ENCODE data around the gene THRB.

Gene THRB

DNA sequence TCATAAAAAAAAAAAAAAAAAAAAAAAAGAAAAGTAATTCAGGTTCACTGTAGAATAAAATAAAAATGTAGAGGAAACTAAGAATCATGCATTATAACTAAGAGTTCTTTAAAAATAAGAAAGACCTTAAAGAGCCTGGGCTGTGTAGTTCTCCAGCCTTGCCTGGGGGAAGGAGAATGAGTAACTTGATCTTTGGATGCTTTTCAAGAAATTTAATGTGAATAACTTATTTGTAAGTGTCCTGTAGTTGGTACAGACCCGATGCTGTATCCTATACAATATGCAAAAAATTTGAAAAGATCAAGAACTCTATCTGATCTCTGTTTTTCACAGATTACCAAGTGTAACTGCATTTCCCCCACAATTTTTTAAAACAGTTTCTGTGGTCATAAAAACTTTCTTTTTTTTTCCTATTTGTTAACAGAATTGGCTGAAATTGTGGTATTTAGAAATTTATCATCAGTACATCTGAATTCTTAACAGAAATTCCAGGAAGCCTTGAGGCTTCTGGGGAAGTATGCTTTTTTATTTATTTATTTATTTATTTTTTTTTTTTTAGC lies 195.3 kb downstream of the THRB start:
- no peak for DNase-seq

DNA sequence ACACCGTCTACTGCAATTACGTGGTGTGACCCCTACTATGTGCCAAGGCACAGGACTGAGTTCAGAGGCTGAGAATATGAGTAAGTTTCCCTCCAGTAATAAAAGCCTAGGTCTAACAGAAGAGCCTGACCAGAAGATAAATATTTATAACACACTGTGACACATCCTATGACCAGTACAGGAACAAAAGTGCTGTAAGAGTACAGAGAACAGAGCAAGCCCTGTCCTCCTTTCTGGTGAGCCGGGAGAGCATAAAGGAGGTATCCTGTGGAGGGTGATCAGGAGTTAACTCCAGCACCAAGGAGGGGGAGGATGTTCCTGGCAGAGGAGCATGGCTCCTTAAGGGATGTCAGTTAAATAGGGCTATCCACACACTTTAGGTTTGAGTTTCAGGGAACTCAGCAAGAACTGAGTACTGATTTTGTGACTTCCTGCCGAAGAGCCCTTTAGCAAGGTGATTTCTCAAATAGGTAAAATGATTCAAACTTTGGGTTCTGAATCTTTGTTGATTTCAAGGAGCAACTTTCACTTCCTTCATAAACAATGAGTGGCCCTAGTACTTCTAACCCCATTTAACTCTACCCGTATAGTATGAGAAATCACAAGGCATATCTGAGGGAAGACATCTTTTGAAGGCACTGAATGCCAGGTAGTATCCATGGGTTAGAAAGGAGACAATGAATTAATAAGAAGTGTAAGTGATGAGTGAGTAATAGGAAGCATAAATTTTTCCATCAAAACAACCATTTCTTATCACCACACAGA lies 198.0 kb downstream of the THRB start:
- DNase-seq, result no peak

DNA sequence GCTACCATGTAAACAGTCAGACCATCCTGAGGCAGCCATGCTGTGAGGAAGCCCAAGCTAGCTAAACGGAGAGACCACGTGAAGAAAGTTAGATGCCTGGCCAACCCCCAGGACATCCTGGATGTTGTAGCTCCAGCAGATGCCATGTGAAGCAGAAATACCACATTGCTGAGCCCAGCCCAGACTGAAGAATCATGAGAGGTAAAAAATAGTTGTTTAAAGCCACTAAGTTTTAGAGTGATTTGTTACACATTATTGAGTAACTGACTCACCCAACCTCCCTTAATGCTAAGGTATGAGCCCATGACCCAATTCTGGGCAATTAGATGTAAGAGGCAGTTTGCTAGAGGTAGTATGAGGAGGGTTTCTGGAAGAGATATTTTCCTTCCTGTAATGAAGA lies 200.5 kb downstream of the THRB start:
- no peak for DNase-seq

DNA sequence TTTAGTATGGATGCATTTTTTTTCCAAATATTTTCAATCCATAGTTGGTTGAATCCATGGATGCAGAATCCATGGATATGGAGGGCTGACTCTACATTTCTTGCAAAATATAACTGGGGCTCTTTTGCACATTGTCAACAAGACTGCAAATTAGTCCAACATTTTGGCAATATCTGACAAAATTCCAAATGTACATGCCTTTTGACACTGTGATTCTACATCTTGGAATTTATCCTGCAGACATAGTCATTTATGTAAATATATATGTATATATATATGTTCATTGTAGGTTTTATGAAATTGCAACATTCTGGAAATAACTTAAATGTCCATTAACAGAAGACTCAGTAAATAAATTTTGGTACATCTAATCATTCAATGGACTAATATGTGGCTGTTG lies 203.0 kb downstream of the THRB start:
- no peak for DNase-seq

DNA sequence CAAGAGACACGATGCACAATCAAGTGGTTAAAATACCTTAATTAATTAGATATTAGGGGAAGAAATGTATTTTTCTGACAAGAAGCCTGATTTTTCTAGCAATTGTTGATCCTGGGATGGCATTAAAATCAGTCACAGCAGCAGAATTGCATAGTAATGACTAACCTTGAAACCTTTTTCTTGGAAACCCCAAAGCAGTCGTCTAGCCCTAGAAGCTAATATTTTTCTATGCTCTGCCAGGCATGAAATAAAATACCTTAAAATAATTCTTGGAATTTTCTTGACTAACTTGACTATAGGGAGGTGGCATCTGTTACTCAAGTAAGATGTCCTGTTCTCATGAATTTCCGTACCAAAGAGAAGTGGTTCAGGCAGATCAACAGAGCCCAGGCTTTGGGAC lies 204.1 kb downstream of the THRB start:
- no peak for DNase-seq

DNA sequence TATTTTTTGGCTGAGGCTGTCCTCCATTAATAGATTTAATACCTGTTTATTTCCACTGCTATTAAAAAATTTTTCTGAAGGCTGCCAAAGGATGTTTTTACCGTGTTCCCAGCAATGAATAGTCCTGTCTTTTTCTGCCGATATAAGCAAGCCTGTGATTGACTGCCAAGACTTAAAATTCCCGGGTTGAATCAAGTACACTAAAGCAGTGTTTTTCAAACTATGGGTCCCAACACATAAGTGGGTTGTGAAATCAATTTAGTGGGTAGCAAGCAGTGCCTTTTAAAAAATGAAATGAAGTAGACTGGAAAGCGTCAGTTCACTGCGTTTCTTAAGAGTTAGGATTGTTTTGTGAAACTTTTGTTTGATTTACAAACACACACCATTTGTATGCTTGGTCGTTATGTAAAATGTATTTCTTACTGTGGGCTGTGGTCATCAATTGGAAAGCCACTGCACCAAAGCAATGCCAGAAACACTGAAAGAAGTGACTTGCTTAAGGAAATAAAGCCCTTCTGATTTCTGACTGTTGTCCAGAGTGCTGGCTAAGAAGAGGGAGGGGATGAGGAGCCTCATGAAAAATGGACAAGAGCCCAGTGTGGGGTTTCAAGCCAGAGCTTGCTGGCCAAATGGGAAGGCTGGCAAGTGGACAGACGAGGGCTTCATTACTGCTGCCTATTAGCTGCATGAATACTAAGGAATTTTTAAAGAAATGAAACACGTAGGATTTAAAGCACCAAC lies 206.0 kb downstream of the THRB start:
- DNase-seq, result no peak

DNA sequence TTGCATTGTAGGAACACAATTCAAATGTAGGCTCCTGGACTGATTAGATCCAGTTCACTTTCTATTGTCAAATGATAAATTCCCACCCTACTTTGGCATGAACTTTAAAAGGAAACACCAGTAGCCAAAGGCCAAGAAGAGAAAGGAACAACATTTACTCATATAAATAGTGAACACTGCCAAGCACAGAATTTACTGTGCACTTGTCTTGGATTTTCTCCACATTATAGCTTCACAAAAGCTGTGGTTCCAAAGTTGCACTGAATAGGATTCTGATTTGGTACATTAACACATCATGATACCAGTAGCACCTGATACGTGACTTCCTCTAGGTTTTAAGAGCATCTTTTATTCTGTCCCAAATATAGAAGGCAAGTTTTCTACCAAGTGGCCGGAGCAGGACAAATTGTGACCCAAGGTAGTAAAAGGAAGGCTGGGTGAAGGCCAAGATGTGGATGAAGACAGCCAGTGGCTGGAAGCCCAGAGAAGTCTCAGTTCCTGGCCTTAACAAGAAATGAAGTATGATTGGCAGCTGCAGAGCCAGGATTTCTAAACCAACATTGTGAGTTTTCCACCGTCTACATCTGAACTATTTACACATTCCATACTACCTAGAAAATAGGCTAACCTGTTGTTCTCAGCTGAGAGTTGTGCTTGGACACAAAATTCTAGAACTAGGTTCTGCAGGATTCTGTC lies 206.7 kb downstream of the THRB start:
- DNase-seq, result no peak

DNA sequence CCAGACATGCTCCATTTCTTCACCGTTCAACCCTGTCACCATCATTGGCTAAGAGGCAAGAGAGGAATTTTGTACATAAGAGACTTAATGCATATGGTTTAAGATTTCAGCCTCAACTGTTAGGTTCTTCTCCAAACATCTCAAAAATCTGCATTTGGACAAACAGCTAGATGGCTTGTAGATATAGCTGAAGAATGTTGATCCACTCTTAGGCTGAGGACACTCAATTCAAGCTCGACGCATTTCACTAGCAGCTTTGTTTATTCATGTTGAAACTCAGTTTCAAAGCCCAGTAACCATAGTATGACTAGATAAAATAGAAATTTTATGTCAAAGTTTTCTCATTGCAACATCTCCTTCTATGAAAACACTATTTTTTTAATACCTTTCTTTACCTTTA lies 208.2 kb downstream of the THRB start:
- DNase-seq, result no peak

DNA sequence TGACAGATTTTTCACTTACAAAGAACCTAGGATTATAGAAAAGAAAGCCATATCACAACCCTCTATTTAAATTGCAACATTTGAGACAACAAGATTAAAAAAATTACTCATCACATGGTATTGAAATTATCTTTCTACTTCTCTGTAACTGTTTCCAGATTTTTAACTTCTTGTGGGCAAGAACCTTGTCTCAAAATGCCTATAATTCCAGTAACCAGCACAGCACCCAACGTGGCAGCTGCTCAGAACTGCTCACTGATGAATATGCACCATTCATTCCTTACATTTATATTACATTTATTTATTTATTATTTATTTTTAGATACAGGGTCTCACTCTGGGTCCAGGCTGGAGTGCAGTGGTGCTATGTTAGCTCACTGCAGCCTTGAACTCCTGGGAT lies 216.1 kb downstream of the THRB start:
- DNase-seq, result no peak

DNA sequence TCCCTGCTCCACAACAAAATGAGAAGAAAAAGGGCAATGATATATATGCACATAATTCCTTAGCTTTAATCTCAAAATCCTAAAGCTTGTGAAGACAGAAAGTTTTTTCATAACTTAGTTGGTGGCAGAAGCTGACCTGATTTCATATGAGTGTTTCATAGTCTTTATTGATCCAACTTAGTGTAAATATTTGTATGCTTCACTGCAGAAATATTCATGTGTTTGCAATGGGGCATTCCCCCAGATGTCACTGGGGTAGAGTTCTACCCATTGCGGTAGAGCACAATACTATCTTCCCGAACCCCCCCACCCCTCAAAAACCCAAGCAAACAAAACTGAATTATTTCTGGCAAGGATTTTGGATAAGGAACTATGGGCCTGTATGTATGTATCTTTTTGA lies 221.2 kb downstream of the THRB start:
- no peak for DNase-seq

DNA sequence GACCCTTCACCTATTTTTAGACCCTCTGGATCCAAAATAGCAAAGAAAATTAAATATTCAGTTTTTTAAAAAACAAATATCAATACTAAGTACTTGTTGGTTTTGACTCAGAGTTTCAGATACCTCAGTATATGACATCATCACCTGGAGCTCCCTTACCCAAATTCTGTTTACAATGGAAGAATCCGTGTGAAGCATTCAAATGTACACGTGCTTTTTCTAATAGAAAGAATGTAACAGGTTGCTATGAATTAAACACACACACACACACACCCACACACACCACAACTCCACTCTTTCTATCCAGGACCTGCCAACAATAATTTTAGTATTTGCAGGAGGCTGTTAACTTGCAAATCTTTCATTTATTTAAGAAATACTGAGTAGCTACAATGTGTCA lies 221.8 kb downstream of the THRB start:
- DNase-seq, result no peak

DNA sequence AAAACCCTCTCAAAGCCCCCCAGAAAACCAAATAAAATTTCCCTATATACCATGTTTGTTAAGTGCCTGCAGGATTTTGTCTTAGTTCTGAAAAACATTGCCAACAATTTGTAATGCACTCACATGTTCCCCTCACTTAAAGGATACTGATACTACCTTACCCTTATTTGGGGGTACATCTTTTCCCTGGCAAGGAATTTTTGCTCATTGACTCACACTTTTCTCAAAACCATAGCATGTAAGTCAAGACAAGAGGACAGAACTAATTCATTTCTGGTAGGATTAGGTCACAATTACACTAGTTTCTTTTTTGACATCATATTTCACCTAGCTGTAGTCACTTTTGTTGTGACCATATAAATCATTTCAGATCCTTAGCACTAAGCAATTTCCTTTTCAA lies 222.2 kb downstream of the THRB start:
- no peak for DNase-seq

DNA sequence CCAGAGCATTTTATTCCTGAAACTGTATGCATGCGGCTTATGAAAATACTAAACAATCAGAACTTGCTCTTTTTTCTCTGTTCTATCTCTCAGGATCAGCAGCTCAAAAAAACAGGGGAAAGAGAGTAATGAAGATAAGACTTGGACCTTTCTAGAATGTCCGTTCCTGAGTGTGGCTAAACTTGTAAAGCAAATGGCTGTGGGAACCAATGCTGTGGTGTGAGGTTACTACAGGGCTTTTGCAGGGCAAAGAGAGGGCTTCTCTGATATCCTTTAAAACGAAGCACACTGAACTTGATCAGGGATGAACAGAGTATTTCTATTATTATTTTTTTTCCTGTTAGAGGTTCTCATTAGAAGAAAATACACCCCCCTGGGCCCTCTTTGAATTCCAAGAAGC lies 223.4 kb downstream of the THRB start:
- DNase-seq, result no peak

DNA sequence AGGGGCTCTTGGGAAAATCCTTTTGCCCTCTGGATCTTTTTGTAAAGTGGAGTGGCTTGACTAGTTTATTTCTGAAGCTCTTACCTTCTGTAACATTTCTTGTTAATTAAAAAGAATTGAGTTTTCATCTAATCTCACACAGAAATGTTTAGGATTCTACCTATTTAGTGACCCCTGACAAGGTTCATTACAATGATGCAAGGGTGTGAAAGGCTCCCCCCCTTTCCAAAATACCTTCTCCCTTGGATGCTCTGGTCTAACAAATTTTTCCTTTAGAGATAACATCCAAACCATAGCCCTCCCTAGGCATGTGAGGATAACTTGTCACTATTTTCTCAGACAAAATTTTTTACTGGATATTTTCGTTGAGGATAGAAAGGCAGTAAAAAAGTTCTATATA lies 223.9 kb downstream of the THRB start:
- no peak for DNase-seq

DNA sequence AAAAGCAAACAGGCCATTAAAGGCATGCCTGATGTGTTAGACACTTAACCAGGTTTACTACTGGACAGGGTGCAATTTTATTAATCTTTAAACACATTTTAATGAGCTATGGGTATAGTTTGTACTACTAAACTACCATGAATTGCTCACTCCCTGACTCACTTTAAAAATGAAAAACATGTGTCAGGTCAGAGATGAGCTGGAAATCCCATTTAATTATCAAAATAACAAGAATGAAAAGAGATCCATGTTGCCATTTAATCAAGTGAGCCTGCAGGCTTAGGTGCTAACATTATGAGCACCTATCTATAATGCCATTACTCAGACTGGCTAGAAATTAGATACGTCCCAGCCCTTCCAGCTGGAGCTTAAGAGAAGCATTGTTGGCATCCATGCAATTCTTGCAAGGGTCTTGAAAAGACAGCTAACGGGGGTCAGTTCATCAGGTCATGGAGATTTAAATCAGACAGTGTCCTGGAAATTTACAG lies 224.4 kb downstream of the THRB start:
- no peak for DNase-seq

DNA sequence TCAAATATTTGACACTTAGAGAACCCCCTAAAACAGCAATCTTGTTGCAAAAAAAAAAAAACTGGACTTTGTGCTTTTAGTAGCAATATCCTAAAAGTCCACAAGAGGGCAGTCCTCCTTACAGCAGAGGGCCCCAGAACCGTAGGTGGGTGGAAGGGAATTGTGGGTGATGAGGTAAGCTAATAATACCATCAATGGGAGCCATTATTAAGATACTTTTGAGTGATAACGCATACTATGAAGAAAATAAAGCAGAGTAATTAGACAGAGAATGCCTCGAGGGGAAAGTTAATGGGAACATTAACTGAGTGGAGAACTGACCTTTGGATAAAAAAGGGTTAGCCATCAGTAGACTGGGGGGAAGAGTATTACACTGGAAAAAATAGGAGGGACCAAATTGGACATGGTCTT lies 229.9 kb downstream of the THRB start:
- DNase-seq, result no peak

DNA sequence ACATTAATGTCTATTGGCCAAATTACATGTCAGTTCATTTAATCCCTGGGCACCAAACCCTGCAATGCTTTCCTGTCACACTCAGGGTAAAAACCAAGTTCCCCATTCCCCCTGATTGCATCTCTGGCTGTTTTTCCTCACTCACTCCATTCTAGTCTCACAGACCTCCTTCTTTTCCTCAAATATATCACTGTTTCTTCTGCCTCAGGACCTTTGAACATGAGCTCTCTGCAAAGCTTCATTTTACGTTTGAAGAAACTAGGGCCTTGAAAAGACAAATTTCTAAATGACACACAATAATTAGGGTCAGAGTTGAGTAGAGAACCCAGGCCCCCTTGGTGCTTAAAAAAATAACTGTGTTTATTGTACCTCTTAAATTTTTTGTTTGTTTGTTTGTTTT lies 230.6 kb downstream of the THRB start:
- no peak for DNase-seq

DNA sequence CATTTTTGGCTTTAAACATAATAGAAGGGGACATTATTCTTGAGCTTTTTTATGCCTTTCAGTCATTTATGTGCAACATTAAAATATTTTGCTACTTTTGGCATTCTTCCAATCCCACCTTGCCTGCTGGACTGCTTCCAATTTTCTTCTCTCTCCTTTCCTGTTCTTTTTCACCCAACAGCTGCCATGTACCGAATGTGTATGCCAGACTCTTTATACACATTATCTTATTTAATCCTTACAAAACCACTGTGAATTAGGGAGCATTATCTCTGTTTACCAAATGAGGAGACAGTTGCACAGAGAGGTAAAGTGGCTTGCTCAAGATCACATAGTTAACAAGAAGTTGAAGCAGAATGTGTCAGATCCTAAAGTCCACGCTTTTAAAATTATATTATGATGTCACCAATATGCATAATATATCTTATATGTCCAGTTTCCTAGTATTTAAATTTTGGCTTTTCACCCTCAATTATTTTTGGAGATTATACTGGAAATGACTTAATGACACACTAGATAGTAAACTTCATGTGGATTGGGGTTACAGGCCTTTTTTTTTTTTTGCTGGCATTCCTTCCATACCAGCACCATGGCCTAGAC lies 231.5 kb downstream of the THRB start:
- no peak for DNase-seq

DNA sequence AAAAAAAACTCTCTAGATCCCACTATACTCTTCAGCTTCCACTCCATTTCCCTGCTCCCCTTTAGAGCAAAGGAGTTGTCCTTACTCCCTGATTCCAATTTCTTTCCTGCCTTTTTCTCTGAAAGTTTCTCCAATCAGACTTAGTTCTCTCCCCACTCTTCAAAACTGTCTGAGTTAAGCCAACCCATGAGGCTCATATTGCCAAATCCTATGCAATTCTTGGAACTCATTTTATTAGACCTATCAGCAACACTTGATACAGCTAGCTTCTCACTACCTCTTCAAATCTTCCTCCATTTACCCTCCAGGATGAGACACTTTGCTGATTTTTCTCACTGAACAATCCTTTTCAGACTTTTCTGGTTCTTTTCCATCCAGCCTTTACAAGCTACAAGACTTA lies 233.1 kb downstream of the THRB start:
- DNase-seq, result no peak

DNA sequence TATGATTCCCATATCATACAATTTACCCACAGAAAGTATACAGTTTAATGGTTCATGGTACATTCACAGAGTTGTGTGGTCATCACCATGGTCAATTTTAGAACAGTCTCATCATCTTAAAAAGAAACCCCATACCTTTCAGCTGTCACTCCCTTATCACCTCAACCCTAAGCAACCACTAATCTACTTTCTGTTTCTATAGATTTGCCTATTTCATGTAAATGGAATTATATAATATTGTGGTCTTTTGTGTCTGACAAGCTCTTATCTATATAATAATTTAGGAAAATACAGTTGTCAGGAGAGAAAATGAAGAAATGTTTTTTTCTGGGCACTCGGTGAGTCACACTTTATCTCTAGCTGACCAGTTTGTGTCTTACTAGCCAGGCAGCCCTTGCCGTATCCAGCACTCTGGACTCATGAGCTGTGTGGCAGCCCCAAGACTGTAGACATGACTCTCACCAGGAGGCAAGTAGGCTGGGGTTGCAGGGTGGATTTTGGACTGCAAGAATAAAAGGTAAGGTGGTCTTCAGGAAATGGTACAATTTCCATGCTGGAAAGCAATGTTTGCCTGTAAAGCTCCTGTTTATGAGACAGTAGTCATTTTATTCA lies 234.6 kb downstream of the THRB start:
- DNase-seq, result peak; percentile 54

DNA sequence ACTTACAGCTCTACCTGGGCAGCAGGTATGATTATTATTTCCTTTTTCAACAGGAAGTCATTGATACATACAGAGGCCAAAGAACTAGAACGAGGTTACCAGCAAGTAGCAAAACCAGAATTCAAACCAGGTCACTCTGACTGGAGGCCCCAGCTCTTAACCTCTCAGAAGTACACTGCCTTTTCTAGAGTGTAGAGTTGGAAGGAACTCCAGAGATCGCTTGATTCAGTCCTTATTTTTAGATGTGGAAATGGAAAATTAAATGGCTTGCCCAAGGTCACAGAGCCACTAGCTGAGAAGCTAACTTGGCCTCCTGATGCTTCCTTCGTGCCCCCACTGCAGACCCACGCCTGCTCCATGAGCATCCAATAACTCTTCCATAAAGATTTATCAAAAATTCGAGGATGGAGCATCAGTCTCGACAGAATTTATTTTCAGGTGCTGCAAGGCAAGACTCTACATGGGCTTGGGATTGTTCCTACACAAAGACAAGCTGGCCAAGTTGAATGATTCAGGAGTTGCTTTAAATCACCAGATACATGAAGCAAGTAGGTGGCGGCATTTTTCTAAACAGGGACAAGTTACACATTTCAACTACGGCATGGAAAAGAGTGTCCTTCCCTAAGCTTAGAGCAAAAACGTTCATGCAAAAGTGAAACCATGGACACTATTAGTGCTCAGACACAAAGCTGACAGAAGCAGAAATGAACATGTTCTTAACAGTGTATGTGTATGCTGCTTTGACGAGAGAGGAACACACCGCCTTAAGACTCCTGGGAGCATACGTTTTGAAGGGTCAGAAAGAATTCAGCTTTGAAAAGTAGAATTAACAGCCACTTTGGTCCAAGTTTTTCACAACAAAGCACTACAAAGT lies 235.7 kb downstream of the THRB start:
- DNase-seq, result no peak

DNA sequence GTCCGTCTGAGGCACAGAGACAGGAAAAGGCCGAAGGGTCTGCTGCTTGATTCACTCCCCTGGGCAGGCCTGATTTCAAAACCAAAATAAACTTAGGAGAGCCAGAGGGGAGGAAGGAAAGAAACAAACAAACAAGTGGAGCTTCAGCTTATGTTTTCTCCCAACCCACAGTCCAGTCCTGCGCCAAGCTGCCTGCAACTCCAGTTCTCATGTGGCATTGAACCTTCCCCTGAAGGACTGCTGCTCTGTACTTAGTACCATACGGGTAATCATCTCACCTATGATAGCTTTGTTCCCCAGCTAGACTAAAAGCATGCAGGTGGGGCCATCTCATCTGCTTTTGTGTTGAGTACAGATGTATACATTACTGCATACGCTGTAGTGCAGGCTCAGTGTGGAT lies 236.4 kb downstream of the THRB start:
- DNase-seq, result no peak

All from islet precursor cell (in vitro differentiated cells).